GM21515 (cell line): Measurements from ENCODE around the gene SNX15.
"Not testable (repeated sequence)": the region's sequence is repeated elsewhere in the genome, so short reads cannot be mapped to it uniquely, and the experiment has no call there.

Source experiments
- ATAC-seq: cut with Tn5 transposase; IDR thresholded peaks from one replicate; pipeline ENCODE4 v1.9.1; 2021; ENCODE audit not compliant: unreplicated experiment

The SNX15 gene

GRCh38 chr11:65014726-65015227, 12.5 kb upstream of the SNX15 start:
- peak; percentile 2 for ATAC-seq

- no peak for ATAC-seq
These were observed 10.5 kb upstream of the SNX15 start for GRCh38 chr11:65016705-65017104.

GRCh38 chr11:65017937-65018336, 9.3 kb upstream of the SNX15 start:
- ATAC-seq: no peak

DNA sequence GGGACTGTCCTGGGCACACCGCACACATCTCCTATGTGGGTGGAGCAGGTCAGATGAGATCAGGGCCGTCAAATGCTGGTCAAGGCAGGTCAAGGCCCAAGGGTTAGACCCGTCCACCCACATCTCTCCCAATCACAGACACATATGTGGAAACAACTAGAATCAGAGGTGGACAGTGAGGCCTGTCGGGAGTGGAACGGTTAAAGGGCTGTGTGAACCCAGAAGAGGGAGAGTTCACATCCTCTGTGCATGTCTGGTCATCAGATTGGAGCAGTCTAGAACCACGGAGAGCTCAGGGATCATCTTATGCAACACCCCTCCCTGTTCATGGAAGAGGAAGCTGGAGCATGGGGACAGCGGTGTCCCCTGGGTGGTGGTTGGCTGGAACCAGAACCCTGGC, 7.4 kb upstream of the SNX15 start:
- no peak for ATAC-seq

GRCh38 chr11:65021003-65021402, 6.2 kb upstream of the SNX15 start:
- no peak for ATAC-seq

- no peak for ATAC-seq
These were observed 5.7 kb upstream of the SNX15 start for GRCh38 chr11:65021509-65021908.

- not testable (repeated sequence) for ATAC-seq
These were observed 3.7 kb upstream of the SNX15 start for GRCh38 chr11:65023502-65023901.

DNA sequence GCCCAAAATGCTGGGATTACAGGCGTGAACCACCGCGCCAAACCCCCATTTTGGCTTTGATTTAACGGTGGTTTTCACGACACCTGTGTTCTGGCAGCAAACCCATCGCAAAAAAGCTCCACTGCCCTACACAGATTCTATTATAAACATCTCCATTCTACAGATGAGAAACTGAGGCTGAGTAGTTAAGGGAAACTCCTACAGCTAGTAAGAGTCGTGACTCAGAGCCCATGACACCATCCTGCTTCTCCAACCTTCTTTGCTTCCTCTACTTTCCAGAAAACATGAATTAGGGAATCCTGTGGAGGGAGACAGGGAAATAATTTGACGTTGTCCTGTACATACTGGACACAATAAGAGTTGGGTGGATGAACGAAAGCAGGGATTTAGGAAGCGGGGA, 429 bp upstream of the SNX15 start:
- peak; percentile 2 for ATAC-seq

DNA sequence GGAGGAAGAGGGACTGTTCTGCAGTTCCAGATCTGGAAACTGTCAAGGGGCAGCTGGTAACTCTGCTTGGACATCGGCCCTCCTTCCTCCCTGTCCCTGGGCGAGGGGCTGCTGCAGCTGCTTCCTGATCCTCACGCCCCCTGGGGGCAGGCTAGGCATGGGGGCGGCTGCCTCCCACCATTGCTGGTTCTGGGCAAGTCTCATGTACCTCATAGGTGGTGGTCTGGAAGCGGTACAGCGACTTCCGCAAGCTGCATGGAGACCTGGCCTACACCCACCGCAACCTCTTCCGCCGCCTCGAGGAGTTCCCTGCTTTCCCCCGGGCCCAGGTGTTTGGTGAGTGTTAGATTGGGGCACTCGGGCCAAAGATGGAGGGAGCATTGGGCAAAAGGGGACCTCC, 5.0 kb downstream of the SNX15 start:
- ATAC-seq: no peak

DNA sequence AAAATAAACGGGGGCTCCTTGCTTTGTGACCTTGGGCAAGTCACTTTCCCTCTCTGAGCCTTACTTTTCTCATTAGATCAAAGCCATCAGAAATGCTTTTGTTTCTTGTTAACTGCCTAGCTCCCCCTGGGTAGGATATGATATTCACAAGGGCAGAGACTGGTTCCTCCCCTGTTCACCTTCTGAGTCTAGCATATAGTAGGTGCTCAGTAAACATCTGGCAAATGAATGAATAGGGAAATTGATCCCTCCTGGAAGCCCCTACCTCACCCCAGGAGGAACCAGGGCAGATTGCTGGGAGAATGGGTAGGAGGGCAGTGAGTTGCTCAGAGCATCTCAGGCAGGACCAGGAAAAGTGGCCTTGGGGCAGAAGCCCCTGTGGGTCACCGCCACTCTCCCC, 7.2 kb downstream of the SNX15 start:
- no peak for ATAC-seq

- ATAC-seq: no peak
These were observed 8.3 kb downstream of the SNX15 start for GRCh38 chr11:65035579-65035978.

DNA sequence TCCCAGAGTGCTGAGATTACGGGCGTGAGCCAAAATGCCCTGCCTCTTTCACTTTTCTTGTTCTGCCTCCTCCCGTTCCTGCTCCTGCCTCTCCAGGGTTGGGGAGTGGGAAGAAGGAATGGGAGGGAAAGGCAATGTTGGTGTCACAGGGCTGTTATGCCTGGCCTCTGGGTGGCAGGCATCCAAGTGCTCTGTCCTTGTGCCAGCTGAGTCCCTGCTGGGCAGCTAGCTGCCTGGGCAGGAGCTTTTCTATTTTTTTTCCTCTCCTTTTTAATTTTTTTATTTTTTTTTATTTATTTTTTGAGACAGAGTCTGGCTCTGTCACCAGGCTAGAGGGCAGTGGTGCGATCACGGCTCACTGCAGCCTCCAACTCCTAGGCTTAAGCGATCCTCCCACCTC, 9.7 kb downstream of the SNX15 start:
- no peak for ATAC-seq

GRCh38 chr11:65040520-65040846, 13.2 kb downstream of the SNX15 start:
- ATAC-seq: no peak

DNA sequence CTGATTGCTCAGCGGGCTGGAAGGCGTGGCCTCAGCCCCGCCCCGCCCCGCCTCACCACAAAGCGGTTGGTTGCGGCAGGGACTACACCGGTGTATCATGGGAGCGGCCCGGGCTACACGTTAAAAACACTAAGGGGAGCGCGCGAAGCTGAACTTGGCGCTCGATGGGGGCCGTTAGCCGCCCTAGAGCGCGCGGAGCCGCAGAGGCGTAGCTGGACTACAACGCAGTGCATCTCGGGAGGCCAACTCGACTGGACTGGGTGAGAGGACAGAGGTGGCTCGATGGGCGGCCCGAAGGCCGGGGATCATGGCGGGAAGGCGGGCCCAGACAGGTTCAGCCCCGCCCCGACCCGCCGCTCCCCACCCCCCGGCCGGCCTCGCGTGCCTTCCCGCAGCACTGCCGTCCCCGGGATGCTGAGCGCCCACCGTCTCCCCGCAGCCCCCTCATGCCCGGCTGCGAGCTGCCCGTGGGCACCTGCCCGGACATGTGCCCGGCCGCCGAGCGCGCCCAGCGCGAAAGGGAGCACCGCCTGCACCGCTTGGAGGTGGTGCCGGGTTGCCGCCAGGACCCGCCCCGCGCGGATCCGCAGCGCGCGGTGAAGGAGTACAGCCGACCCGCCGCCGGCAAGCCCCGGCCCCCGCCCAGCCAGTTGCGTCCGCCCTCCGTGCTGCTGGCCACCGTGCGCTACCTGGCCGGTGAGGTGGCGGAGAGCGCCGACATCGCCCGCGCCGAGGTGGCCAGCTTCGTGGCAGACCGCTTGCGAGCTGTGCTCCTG, 13.8 kb downstream of the SNX15 start, which contains the start of gene SAC3D1:
SAC3D1 (plus strand) TSS at position 364 of the 776 bp plus-strand sequence; CDS start at position 447, 83 bp downstream.
- ATAC-seq: peak; percentile 75

GRCh38 chr11:65042891-65043290, 15.7 kb downstream of the SNX15 start:
- no peak for ATAC-seq

GRCh38 chr11:65043881-65044501, 16.8 kb downstream of the SNX15 start:
- ATAC-seq: no peak

- ATAC-seq: no peak
These were observed 17.8 kb downstream of the SNX15 start for GRCh38 chr11:65045061-65045460.

DNA sequence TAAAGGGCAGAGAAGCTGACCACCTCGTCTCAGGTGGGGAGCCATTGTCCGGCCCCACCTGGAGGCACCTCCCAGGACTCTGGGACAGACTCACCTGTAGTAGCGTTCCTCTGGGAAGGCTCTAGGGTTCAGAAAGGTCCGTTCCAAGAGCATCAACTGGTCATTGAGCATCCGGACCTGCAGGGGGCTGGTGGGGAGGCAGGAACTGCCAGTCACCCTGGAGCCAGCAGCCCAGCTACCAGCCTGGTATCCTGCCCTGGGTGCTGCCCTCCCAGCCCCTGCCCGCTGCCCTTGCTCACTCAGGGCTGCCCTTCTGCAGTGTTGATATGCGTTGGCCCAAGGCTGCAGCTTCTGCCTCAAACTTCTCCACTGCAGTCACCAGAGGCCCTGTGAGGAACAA, 18.5 kb downstream of the SNX15 start:
- no peak for ATAC-seq

GRCh38 chr11:65047581-65048422, 20.6 kb downstream of the SNX15 start:
- no peak for ATAC-seq

DNA sequence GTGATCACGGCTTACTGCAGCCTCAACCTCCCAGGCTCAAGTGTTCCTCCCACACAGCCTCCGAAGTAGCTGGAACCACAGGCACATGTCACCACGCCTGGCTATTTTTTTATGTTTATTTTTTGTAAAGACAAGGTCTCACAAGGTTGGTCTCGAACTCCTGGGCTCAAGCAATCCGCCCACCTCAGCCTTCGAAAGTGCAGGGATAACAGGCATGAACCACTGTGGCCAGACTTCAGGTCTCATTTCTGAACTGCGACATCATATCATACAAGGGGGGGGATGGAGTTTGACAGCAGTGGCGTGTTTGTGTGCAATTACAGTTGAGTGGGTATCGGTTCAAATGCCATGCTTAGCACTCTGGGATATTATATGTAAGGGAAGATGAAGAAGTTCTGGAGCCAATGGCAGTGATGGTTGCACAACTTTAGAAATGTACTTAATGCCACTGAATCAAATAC, 24.2 kb downstream of the SNX15 start:
- ATAC-seq: no peak

DNA sequence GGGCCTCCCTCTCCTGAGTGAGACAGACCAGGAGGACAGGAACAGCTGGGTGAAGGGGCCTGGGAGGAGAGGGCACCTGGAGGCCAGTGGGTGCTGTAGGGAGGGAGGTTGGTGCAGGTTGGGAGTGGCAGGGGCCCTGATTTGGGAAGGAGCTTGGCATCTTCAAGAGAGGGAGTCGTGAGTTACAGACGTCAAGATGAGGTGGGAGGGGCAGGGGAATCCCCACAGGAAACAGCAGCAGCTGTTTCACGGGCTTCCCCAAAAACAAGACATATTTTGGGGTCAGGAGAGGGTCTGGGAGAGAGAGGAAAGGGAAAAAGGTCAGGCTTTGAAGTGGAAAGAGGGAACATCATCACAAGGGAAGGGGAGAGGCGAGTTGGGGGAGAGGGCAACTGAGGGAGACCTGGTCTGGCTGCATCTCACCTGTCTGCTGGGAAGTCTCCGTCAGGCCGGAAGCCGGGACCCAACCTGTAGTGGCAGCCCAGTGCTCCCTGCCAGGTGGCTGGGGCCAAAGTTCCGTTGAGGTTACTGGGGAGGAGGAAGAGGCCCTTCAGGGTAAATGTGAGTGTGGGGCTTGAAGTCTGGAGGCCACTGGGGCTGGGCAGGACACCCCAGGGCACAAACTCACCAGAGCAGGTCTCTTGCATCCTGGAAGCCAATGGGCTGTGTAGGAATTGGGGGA, 26.7 kb downstream of the SNX15 start:
- ATAC-seq: no peak
